OCI-LY1 (cell line): ENCODE measurements around the gene SLC29A2.

Experiments
- H2AFZ ChIP-seq: fragments of 200-600 bp; sonication (generic), shearing (Covaris generic); 2 replicates; pipeline ENCODE4 v1.6.0; 2014; ENCODE audit warnings: antibody characterized with exemption, mild to moderate bottlenecking, low read length
- H3F3A ChIP-seq: fragments of 200-600 bp; sonication (generic), shearing (Covaris generic); 2 replicates; pipeline ENCODE4 v1.6.0; 2014; ENCODE audit warnings: mild to moderate bottlenecking, antibody characterized with exemption, low read length, moderate library complexity; ENCODE audit not compliant: insufficient read depth
- H3K27ac ChIP-seq: fragments of 200-600 bp; sonication (generic); 2 replicates; pipeline ENCODE4 v1.5.1; 2014; ENCODE audit warnings: low read length, mixed run types, mild to moderate bottlenecking, low read depth; ENCODE audit not compliant: poor library complexity, severe bottlenecking
- H3K27me3 ChIP-seq: fragments of 200-600 bp; sonication (generic); 2 replicates; pipeline ENCODE4 v1.6.0; 2014; ENCODE audit warnings: antibody characterized with exemption, mild to moderate bottlenecking, low read length, moderate library complexity; ENCODE audit not compliant: insufficient read depth
- H3K36me3 ChIP-seq: fragments of 200-600 bp; sonication (generic); 2 replicates; pipeline ENCODE4 v1.6.1; 2014; ENCODE audit warnings: mild to moderate bottlenecking, antibody characterized with exemption, low read length, moderate library complexity, mixed read lengths; ENCODE audit not compliant: insufficient read depth
- H3K4me1 ChIP-seq: fragments of 200-600 bp; sonication (generic); 2 replicates; pipeline ENCODE4 v1.5.1; 2014; ENCODE audit warnings: mild to moderate bottlenecking, low read length, moderate library complexity; ENCODE audit not compliant: insufficient read depth, severe bottlenecking
- H3K4me2 ChIP-seq: fragments of 200-600 bp; sonication (generic), shearing (Covaris generic); 2 replicates; pipeline ENCODE4 v1.6.1; 2014; ENCODE audit warnings: low read length
- H3K4me3 ChIP-seq: fragments of 200-600 bp; sonication (generic); 2 replicates; pipeline ENCODE4 v1.5.1; 2014; ENCODE audit warnings: low read length, low read depth, mild to moderate bottlenecking, mixed read lengths; ENCODE audit not compliant: poor library complexity, severe bottlenecking
- H3K79me2 ChIP-seq: fragments of 200-600 bp; shearing (Covaris generic); 2 replicates; pipeline ENCODE4 v1.6.1; 2016; ENCODE audit warnings: mixed run types, low read length, mixed read lengths; ENCODE audit not compliant: insufficient read depth
- H3K9ac ChIP-seq: fragments of 200-600 bp; sonication (generic), shearing (Covaris generic); 2 replicates; pipeline ENCODE4 v1.6.1; 2014; ENCODE audit warnings: mild to moderate bottlenecking, low read length, mixed read lengths
- H3K9me2 ChIP-seq: fragments of 200-600 bp; sonication (generic), shearing (Covaris generic); 2 replicates; pipeline ENCODE4 v1.6.1; 2014; ENCODE audit warnings: low read depth, mild to moderate bottlenecking, low read length, mixed read lengths
- H3K9me3 ChIP-seq: fragments of 200-600 bp; shearing (Covaris generic); 2 replicates; pipeline ENCODE4 v1.6.1; 2014; ENCODE audit warnings: low read length, mixed read lengths
- H4K20me1 ChIP-seq: fragments of 200-600 bp; sonication (generic), shearing (Covaris generic); 2 replicates; pipeline ENCODE4 v1.6.0; 2016; ENCODE audit warnings: mild to moderate bottlenecking, low read length; ENCODE audit not compliant: insufficient read depth
- CTCF ChIP-seq: fragments of 200-600 bp; sonication (generic), shearing (Covaris generic); IDR thresholded peaks from 2 replicates; pipeline ENCODE4 v1.5.1; 2017; ENCODE audit warnings: mild to moderate bottlenecking, antibody characterized with exemption, low read length, moderate library complexity, mixed read lengths
- EZH2 ChIP-seq: fragments of 200-600 bp; sonication (generic), shearing (Covaris generic); IDR thresholded peaks from 2 replicates; pipeline ENCODE4 v1.8.0; 2017; ENCODE audit warnings: borderline replicate concordance, mixed run types, mild to moderate bottlenecking, antibody characterized with exemption, low read length, moderate library complexity, mixed read lengths

The SLC29A2 gene

GRCh38 chr11:66330931-66331330 lies 40.6 kb downstream of the SLC29A2 start:
- H3K79me2 ChIP-seq = no peaks in the 10 kb centered on the region
- TF ChIP-seq EZH2 = no peak
- no peak for TF ChIP-seq CTCF
- no peaks in the 10 kb centered on the region for H3K9me2 ChIP-seq
- H4K20me1 ChIP-seq = no peaks in the 10 kb centered on the region
- peaks cover 19% of the 10 kb centered on the region for H3K4me1 ChIP-seq
- H3K9ac ChIP-seq = no peak overlapping the region
- no peak overlapping the region for H3K4me2 ChIP-seq
- no peak overlapping the region for H3K27ac ChIP-seq
- H3F3A ChIP-seq = no peaks in the 10 kb centered on the region
- H3K9me3 ChIP-seq = no peaks in the 10 kb centered on the region
- no peak overlapping the region for H2AFZ ChIP-seq
- no peak overlapping the region for H3K4me3 ChIP-seq
- no peaks in the 10 kb centered on the region for H3K36me3 ChIP-seq
- H3K27me3 ChIP-seq = peaks cover 8% of the 10 kb centered on the region

GRCh38 chr11:66329165-66329673 lies 42.3 kb downstream of the SLC29A2 start:
- no peaks in the 10 kb centered on the region for H3K36me3 ChIP-seq
- no peaks in the 10 kb centered on the region for H3K79me2 ChIP-seq
- H3K4me1 ChIP-seq = peaks cover 26% of the 10 kb centered on the region
- no peak overlapping the region for H2AFZ ChIP-seq
- H3K27me3 ChIP-seq = peaks cover 8% of the 10 kb centered on the region
- no peak overlapping the region for H3K4me3 ChIP-seq
- no peak overlapping the region for H3K4me2 ChIP-seq
- no peak overlapping the region for H3K27ac ChIP-seq
- no peaks in the 10 kb centered on the region for H3F3A ChIP-seq
- no peak overlapping the region for H3K9ac ChIP-seq
- TF ChIP-seq CTCF (no peak), EZH2 (no peak)
- H3K9me3 ChIP-seq = no peaks in the 10 kb centered on the region
- H3K9me2 ChIP-seq = no peaks in the 10 kb centered on the region
- H4K20me1 ChIP-seq = no peaks in the 10 kb centered on the region

- no peak overlapping the region; the same call in 1 of the 2 replicates for H3K9ac ChIP-seq
These were observed 43.0 kb downstream of the SLC29A2 start for GRCh38 chr11:66328302-66329144.

More at GRCh38 chr11:66328302-66329144, 43.0 kb downstream of the SLC29A2 start:
- peak overlapping the region; percentile 45; the same call in 1 of the 2 replicates for H3K4me2 ChIP-seq
- peak; percentile 92 for TF ChIP-seq CTCF
- no peak for TF ChIP-seq EZH2
- H3K4me1 ChIP-seq = peaks cover 26% of the 10 kb centered on the region
- no peaks in the 10 kb centered on the region for H3K9me3 ChIP-seq
- no peaks in the 10 kb centered on the region for H3F3A ChIP-seq
- no peaks in the 10 kb centered on the region for H3K9me2 ChIP-seq
- peaks cover 8% of the 10 kb centered on the region for H3K27me3 ChIP-seq
- no peak overlapping the region for H2AFZ ChIP-seq
- no peak overlapping the region for H3K27ac ChIP-seq
- no peaks in the 10 kb centered on the region for H3K36me3 ChIP-seq
- no peak overlapping the region for H3K4me3 ChIP-seq
- H3K79me2 ChIP-seq = no peaks in the 10 kb centered on the region
- H4K20me1 ChIP-seq = no peaks in the 10 kb centered on the region
